GM19438 (cell line): ENCODE measurements around the gene ITGA1.
"Not testable (repeated sequence)": the region's sequence is repeated elsewhere in the genome, so short reads cannot be mapped to it uniquely, and the experiment has no call there.

Source experiments
- ATAC-seq: cut with Tn5 transposase; IDR thresholded peaks from one replicate; pipeline ENCODE4 v1.9.1; 2021; ENCODE audit warnings: low read depth; ENCODE audit not compliant: unreplicated experiment

Gene ITGA1

GRCh38 chr5:52787600-52788504 is at the start of gene ITGA1, which contains the start of gene PELO:
ITGA1 (plus strand) TSS chr5:52787916; CDS start chr5:52788354, 438 bp downstream.
PELO (plus strand) TSS chr5:52787916; CDS start chr5:52800395, 12,479 bp downstream.
- ATAC-seq: peak; percentile 80

- no peak for ATAC-seq
Observed at GRCh38 chr5:52738095-52738506, 49.6 kb upstream of the ITGA1 start.

GRCh38 chr5:52740007-52740406 is 47.7 kb upstream of the ITGA1 start:
- ATAC-seq: no peak

- ATAC-seq: no peak
Observed at GRCh38 chr5:52743012-52743411, 44.7 kb upstream of the ITGA1 start.

- no peak for ATAC-seq
Observed at GRCh38 chr5:52743529-52743928, 44.2 kb upstream of the ITGA1 start.

- no peak for ATAC-seq
Observed at GRCh38 chr5:52743970-52744369, 43.7 kb upstream of the ITGA1 start.

GRCh38 chr5:52744867-52745458 is 42.8 kb upstream of the ITGA1 start:
- not testable (repeated sequence) for ATAC-seq

- ATAC-seq: no peak
Observed at GRCh38 chr5:52746539-52746938, 41.2 kb upstream of the ITGA1 start.

- no peak for ATAC-seq
Observed at GRCh38 chr5:52748590-52748989, 39.1 kb upstream of the ITGA1 start.

GRCh38 chr5:52749666-52750065 is 38.0 kb upstream of the ITGA1 start:
- ATAC-seq: no peak

- ATAC-seq: no peak
Observed at GRCh38 chr5:52751137-52751536, 36.6 kb upstream of the ITGA1 start.

GRCh38 chr5:52754051-52754450 is 33.7 kb upstream of the ITGA1 start:
- no peak for ATAC-seq

- no peak for ATAC-seq
Observed at GRCh38 chr5:52757527-52757926, 30.2 kb upstream of the ITGA1 start.

- ATAC-seq: no peak
Observed at GRCh38 chr5:52758014-52758413, 29.7 kb upstream of the ITGA1 start.

- no peak for ATAC-seq
Observed at GRCh38 chr5:52759331-52759730, 28.4 kb upstream of the ITGA1 start.

- ATAC-seq: no peak
Observed at GRCh38 chr5:52760695-52761366, 26.9 kb upstream of the ITGA1 start.

GRCh38 chr5:52767217-52767743 is 20.4 kb upstream of the ITGA1 start:
- no peak for ATAC-seq

GRCh38 chr5:52767766-52768480 is 19.8 kb upstream of the ITGA1 start:
- ATAC-seq: no peak

- ATAC-seq: no peak
Observed at GRCh38 chr5:52769061-52769460, 18.7 kb upstream of the ITGA1 start.

GRCh38 chr5:52770287-52770939 is 17.3 kb upstream of the ITGA1 start:
- no peak for ATAC-seq
